KMS-11 (cell line): ENCODE results near the gene FNDC3B.

Experiments used
- H2AFZ ChIP-seq: fragments of 200-600 bp; sonication (generic); 2 replicates; pipeline ENCODE4 v1.6.1; 2016; ENCODE audit warnings: antibody characterized with exemption, mixed run types, low read depth
- H3K27ac ChIP-seq: fragments of 200-600 bp; sonication (generic); 2 replicates; pipeline ENCODE4 v1.6.1; 2016; ENCODE audit warnings: mild to moderate bottlenecking, mixed run types
- H3K27me3 ChIP-seq: fragments of 200-600 bp; sonication (generic); 2 replicates; pipeline ENCODE4 v1.6.1; 2017; ENCODE audit warnings: mild to moderate bottlenecking, low read depth, mixed run types, moderate library complexity; ENCODE audit not compliant: insufficient read depth
- H3K36me3 ChIP-seq: fragments of 200-600 bp; sonication (generic); 2 replicates; pipeline ENCODE4 v1.6.1; 2017; ENCODE audit warnings: mild to moderate bottlenecking, mixed run types; ENCODE audit not compliant: insufficient read depth
- H3K4me1 ChIP-seq: fragments of 200-600 bp; sonication (generic); 2 replicates; pipeline ENCODE4 v1.6.1; 2016; ENCODE audit warnings: mild to moderate bottlenecking, low read depth, mixed run types; ENCODE audit not compliant: poor library complexity, severe bottlenecking
- H3K4me2 ChIP-seq: fragments of 200-600 bp; sonication (generic); 2 replicates; pipeline ENCODE4 v1.7.0; 2016; ENCODE audit warnings: mild to moderate bottlenecking, mixed run types
- H3K4me3 ChIP-seq: fragments of 200-600 bp; sonication (generic); IDR thresholded peaks from 2 replicates; pipeline ENCODE4 v1.6.1; 2017; ENCODE audit warnings: low read depth, low read length, mixed read lengths; ENCODE audit not compliant: insufficient read depth
- H3K79me2 ChIP-seq: fragments of 200-600 bp; sonication (generic); 2 replicates; pipeline ENCODE4 v1.6.1; 2016; ENCODE audit warnings: low read depth, mixed run types; ENCODE audit not compliant: insufficient read depth
- H3K9ac ChIP-seq: fragments of 200-600 bp; sonication (generic); 2 replicates; pipeline ENCODE4 v1.6.1; 2016; ENCODE audit warnings: mild to moderate bottlenecking, mixed run types
- H4K20me1 ChIP-seq: fragments of 200-600 bp; sonication (generic); 2 replicates; pipeline ENCODE4 v1.6.1; 2016; ENCODE audit warnings: mild to moderate bottlenecking, mixed run types; ENCODE audit not compliant: insufficient read depth
- CTCF ChIP-seq: fragments of 200-600 bp; sonication (generic); conservative IDR thresholded peaks from 2 replicates; pipeline ENCODE4 v1.6.1; 2017; ENCODE audit warnings: low read depth, mild to moderate bottlenecking, antibody characterized with exemption, low read length, moderate library complexity, mixed read lengths

FNDC3B gene

DNA sequence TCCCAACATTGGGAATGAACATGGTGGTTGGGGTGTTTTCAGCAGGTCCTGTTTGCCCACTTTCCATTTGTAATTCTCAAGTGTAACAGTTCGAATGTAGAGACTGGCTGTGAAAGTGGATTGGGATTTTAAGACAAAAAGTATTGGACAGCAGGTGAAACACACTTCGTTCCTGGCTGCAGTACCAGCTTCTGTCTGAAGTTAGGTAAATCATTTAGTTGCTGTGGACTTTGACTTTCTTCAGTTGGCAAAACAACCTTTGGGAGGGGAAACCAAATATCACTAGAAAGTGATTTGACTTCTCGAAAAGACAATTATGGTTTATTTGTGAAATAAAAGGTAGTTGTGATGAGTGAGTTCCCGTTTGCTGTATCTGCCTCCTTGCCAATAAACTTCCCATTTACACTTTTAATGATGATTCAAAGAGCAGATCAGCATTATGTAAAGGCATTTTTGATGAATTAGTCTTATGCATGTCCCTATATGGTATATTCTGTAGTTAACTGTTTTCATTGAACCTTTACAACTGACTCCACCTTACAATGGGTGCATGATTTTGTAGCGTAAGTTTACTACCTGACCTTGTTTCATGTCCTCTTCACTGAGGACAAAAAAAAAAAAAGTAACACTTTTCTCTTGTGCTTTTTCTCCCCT lies 34.0 kb downstream of the FNDC3B start:
- Histone ChIP-seq H4K20me1 (peaks cover 36% of the 10 kb centered on the region), H3K27me3 (no peaks in the 10 kb centered on the region), H3K9ac (no peak overlapping the region), H3K4me2 (no peak overlapping the region), H3K27ac (no peak overlapping the region), H3K4me3 (no peak overlapping the region), H2AFZ (no peak overlapping the region), H3K4me1 (peaks cover 65% of the 10 kb centered on the region), H3K36me3 (no peaks in the 10 kb centered on the region), H3K79me2 (peaks cover 99% of the 10 kb centered on the region)
- no peak for TF ChIP-seq CTCF

- H3K27me3 ChIP-seq = no peaks in the 10 kb centered on the region
- peaks cover 99% of the 10 kb centered on the region for H3K79me2 ChIP-seq
- no peak overlapping the region for H3K4me3 ChIP-seq
- H2AFZ ChIP-seq = no peak overlapping the region
- no peaks in the 10 kb centered on the region for H3K36me3 ChIP-seq
- TF ChIP-seq CTCF = no peak
- no peak overlapping the region for H3K27ac ChIP-seq
- no peak overlapping the region for H3K4me2 ChIP-seq
- H3K4me1 ChIP-seq = peaks cover 65% of the 10 kb centered on the region
- H4K20me1 ChIP-seq = peaks cover 29% of the 10 kb centered on the region
- H3K9ac ChIP-seq = no peak overlapping the region
Observed at GRCh38 chr3:172074032-172074431, 34.7 kb downstream of the FNDC3B start.

DNA sequence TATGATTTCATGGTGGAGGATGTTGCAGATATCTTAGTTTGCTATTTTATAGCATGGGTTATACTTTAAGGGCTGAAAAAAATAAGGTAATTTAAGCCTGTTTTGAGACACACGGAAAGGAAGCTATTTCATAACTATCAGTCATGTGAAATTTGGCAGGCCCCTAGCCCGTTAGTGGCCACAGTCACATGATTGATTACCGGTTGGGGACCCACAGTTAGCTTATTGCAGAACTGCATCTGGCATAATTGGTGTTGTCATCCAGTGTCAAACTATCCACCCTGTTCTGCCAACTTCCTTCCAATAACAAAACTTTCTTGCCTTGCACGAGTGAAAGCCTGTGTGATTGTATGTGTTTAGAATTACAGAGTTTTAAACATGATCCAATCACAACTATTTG lies 35.2 kb downstream of the FNDC3B start:
- H3K4me3 ChIP-seq = no peak overlapping the region
- peaks cover 99% of the 10 kb centered on the region for H3K79me2 ChIP-seq
- H3K27ac ChIP-seq = no peak overlapping the region
- no peak overlapping the region for H3K4me2 ChIP-seq
- H3K4me1 ChIP-seq = peaks cover 64% of the 10 kb centered on the region
- peaks cover 24% of the 10 kb centered on the region for H4K20me1 ChIP-seq
- no peak overlapping the region for H3K9ac ChIP-seq
- no peak for TF ChIP-seq CTCF
- H3K36me3 ChIP-seq = no peaks in the 10 kb centered on the region
- H3K27me3 ChIP-seq = no peaks in the 10 kb centered on the region
- H2AFZ ChIP-seq = no peak overlapping the region

DNA sequence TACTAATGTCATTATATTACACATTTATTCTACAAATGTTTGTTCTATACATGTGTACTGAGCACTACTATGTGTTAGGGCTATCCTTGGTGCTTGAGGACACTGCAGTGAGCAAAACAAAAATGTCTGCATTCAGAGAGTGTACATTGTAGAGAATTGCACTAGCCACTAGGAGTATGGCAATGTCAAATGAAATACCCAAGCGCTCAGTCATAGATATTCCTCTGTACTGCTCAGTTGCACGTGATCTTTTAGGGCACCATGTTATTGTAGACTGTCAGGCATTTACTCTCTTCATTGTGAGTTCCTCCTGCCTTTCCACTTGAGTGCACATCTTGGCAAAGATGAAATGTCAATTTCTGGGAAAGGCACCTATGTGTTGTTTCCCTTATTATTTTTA lies 36.8 kb downstream of the FNDC3B start:
- H2AFZ ChIP-seq = no peak overlapping the region
- H3K4me3 ChIP-seq = no peak overlapping the region
- H4K20me1 ChIP-seq = peaks cover 17% of the 10 kb centered on the region
- H3K9ac ChIP-seq = no peak overlapping the region
- no peaks in the 10 kb centered on the region for H3K27me3 ChIP-seq
- no peak overlapping the region for H3K27ac ChIP-seq
- no peak overlapping the region for H3K4me2 ChIP-seq
- no peaks in the 10 kb centered on the region for H3K36me3 ChIP-seq
- no peak for TF ChIP-seq CTCF
- peaks cover 99% of the 10 kb centered on the region for H3K79me2 ChIP-seq
- H3K4me1 ChIP-seq = peaks cover 66% of the 10 kb centered on the region
